SK-N-SH (cell line): Measurements from ENCODE around the gene SNX6.
"Not testable (repeated sequence)": the region's sequence is repeated elsewhere in the genome, so short reads cannot be mapped to it uniquely, and the experiment has no call there.

Experiments used
- ELF1 ChIP-seq: IDR thresholded peaks from 2 replicates; pipeline ENCODE4 v1.4.0; 2012
- EZH2phosphoT487 ChIP-seq: fragments of 200-600 bp; sonication (generic); IDR thresholded peaks from 2 replicates; pipeline ENCODE4 v1.6.1; 2017; ENCODE audit warnings: low read depth, mixed run types, mild to moderate bottlenecking, antibody characterized with exemption, moderate library complexity, borderline replicate concordance
- FOSL2 ChIP-seq: IDR thresholded peaks from 2 replicates; pipeline ENCODE4 v1.4.0; 2012; ENCODE audit warnings: low read depth, mild to moderate bottlenecking, moderate library complexity, borderline replicate concordance
- FOXJ3 ChIP-seq: sonication (generic); formaldehyde crosslinking; IDR thresholded peaks from 2 replicates; pipeline ENCODE4 v1.5.1; 2020; ENCODE audit warnings: mild to moderate bottlenecking, missing genetic modification reagents
- GATA2 ChIP-seq: sonication (generic); formaldehyde crosslinking; IDR thresholded peaks from 2 replicates; pipeline ENCODE4 v1.5.0; 2020; ENCODE audit warnings: mild to moderate bottlenecking, missing genetic modification reagents
- NRF1 ChIP-seq: IDR thresholded peaks from 2 replicates; pipeline ENCODE4 v1.6.1; 2012; ENCODE audit warnings: low read depth, mild to moderate bottlenecking, low read length
- RAD21 ChIP-seq: IDR thresholded peaks from 2 replicates; pipeline ENCODE4 v1.6.1; 2012; ENCODE audit warnings: mild to moderate bottlenecking, low read length
- TAF1 ChIP-seq: IDR thresholded peaks from 2 replicates; pipeline ENCODE4 v1.6.1; 2012; ENCODE audit warnings: low read depth, mild to moderate bottlenecking, low read length, moderate library complexity, borderline replicate concordance
- YY1 ChIP-seq: IDR thresholded peaks from 2 replicates; pipeline ENCODE4 v1.4.0; 2012; ENCODE audit warnings: low read depth, mild to moderate bottlenecking
- TF ChIP-seq, protein P1 (sequence below): IDR thresholded peaks from 2 replicates; pipeline ENCODE4 v1.4.0; 2012; ENCODE audit warnings: low read depth, borderline replicate concordance
- TF ChIP-seq, protein P2 (sequence below): fragments of 200-600 bp; sonication (generic); IDR thresholded peaks from 2 replicates; pipeline ENCODE4 v1.6.1; 2017; ENCODE audit warnings: antibody characterized with exemption, mild to moderate bottlenecking, moderate library complexity
- TF ChIP-seq, protein P3 (sequence below): IDR thresholded peaks from 2 replicates; pipeline ENCODE4 v1.4.0; 2012; ENCODE audit warnings: low read depth
- TF ChIP-seq, protein P4 (sequence below): fragments of 150-350 bp; IDR thresholded peaks from 2 replicates; pipeline ENCODE4 v1.6.1; 2017; ENCODE audit warnings: antibody characterized with exemption, low read length, low read depth, borderline replicate concordance
- TF ChIP-seq, protein P5 (sequence below): IDR thresholded peaks from 2 replicates; pipeline ENCODE4 v1.6.1; 2012; ENCODE audit warnings: mild to moderate bottlenecking, low read depth, low read length, moderate library complexity

DNA sequence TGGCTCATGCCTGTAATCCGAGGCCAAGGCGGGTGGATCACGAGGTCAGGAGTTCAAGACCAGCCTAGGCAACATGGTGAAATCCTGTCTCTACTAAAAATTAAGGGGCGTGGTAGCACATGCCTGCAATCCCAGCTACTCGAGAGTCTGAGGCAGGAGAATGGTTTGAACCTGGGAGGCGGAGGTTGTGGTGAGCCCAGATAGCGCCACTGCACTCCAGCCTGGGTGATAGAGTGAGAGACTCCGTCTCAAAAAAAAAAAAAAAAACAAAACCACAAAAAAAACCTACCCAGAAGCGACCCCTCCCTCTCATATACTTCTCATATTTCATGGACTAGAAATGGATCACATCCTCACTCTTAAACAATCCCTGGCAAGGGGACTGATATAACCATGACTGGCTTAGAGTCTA is 4.4 kb upstream of the SNX6 start:
- TF ChIP-seq, protein P1, sequence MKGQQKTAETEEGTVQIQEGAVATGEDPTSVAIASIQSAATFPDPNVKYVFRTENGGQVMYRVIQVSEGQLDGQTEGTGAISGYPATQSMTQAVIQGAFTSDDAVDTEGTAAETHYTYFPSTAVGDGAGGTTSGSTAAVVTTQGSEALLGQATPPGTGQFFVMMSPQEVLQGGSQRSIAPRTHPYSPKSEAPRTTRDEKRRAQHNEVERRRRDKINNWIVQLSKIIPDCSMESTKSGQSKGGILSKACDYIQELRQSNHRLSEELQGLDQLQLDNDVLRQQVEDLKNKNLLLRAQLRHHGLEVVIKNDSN = not testable (repeated sequence)
- TF ChIP-seq, protein P2, sequence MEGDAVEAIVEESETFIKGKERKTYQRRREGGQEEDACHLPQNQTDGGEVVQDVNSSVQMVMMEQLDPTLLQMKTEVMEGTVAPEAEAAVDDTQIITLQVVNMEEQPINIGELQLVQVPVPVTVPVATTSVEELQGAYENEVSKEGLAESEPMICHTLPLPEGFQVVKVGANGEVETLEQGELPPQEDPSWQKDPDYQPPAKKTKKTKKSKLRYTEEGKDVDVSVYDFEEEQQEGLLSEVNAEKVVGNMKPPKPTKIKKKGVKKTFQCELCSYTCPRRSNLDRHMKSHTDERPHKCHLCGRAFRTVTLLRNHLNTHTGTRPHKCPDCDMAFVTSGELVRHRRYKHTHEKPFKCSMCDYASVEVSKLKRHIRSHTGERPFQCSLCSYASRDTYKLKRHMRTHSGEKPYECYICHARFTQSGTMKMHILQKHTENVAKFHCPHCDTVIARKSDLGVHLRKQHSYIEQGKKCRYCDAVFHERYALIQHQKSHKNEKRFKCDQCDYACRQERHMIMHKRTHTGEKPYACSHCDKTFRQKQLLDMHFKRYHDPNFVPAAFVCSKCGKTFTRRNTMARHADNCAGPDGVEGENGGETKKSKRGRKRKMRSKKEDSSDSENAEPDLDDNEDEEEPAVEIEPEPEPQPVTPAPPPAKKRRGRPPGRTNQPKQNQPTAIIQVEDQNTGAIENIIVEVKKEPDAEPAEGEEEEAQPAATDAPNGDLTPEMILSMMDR = not testable (repeated sequence)
- TF ChIP-seq, protein P3, sequence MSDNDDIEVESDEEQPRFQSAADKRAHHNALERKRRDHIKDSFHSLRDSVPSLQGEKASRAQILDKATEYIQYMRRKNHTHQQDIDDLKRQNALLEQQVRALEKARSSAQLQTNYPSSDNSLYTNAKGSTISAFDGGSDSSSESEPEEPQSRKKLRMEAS = not testable (repeated sequence)
- TF ChIP-seq, protein P4, sequence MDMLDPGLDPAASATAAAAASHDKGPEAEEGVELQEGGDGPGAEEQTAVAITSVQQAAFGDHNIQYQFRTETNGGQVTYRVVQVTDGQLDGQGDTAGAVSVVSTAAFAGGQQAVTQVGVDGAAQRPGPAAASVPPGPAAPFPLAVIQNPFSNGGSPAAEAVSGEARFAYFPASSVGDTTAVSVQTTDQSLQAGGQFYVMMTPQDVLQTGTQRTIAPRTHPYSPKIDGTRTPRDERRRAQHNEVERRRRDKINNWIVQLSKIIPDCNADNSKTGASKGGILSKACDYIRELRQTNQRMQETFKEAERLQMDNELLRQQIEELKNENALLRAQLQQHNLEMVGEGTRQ = not testable (repeated sequence)
- not testable (repeated sequence) for TF ChIP-seq NRF1; TAF1; YY1; EZH2phosphoT487; FOXJ3 (CRISPR knock-in tag); FOSL2; GATA2 (CRISPR knock-in tag); RAD21; ELF1
- TF ChIP-seq, protein P5, sequence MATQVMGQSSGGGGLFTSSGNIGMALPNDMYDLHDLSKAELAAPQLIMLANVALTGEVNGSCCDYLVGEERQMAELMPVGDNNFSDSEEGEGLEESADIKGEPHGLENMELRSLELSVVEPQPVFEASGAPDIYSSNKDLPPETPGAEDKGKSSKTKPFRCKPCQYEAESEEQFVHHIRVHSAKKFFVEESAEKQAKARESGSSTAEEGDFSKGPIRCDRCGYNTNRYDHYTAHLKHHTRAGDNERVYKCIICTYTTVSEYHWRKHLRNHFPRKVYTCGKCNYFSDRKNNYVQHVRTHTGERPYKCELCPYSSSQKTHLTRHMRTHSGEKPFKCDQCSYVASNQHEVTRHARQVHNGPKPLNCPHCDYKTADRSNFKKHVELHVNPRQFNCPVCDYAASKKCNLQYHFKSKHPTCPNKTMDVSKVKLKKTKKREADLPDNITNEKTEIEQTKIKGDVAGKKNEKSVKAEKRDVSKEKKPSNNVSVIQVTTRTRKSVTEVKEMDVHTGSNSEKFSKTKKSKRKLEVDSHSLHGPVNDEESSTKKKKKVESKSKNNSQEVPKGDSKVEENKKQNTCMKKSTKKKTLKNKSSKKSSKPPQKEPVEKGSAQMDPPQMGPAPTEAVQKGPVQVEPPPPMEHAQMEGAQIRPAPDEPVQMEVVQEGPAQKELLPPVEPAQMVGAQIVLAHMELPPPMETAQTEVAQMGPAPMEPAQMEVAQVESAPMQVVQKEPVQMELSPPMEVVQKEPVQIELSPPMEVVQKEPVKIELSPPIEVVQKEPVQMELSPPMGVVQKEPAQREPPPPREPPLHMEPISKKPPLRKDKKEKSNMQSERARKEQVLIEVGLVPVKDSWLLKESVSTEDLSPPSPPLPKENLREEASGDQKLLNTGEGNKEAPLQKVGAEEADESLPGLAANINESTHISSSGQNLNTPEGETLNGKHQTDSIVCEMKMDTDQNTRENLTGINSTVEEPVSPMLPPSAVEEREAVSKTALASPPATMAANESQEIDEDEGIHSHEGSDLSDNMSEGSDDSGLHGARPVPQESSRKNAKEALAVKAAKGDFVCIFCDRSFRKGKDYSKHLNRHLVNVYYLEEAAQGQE = not testable (repeated sequence)
